ENCODE data around the gene LRP1. TPM values are rescaled to one million over a fixed set of nuclear protein-coding genes. Genes with fewer than 3 reads are reported as not detected.
A peak's percentile ranks its signal among the peaks of the same experiment; 100 is the strongest.

Gene LRP1
- total and polyA plus RNA-seq, 2 of the 13 experiments (the other 11 are each of a cell fraction or from before 2014, with no cell fraction given), result 14.7 to 30.8 TPM

GRCh38 chr12:57148469-57149244, 20.4 kb downstream of the LRP1 start (continued):
- TF ChIP-seq EHMT2 (IDR thresholded peaks at IDR 0.05; ENCODE audit: borderline replicate concordance, low read depth, low read length) (no peak), ATM (IDR thresholded peaks at IDR 0.05; ENCODE audit: borderline replicate concordance) (no peak), ZNF792 (CRISPR knock-in tag; IDR thresholded peaks at IDR 0.05) (no peak; the same call in 1 of the 2 replicates), MAFG (CRISPR knock-in tag; IDR thresholded peaks at IDR 0.05) (no peak), POLR2AphosphoS2 (IDR thresholded peaks at IDR 0.05; ENCODE audit: low read depth, low read length) (no peak), GMEB1 (CRISPR knock-in tag; IDR thresholded peaks at IDR 0.05; ENCODE audit: borderline replicate concordance) (no peak), ZNF18 (CRISPR knock-in tag; IDR thresholded peaks at IDR 0.05; ENCODE audit: insufficient replicate concordance) (no peak), MBNL3 (CRISPR knock-in tag; conservative IDR thresholded peaks at IDR 0.05) (no peak), HNF4A (CRISPR knock-in tag; IDR thresholded peaks at IDR 0.05) (peak; percentile 90), BORCS8-MEF2B (CRISPR knock-in tag; IDR thresholded peaks at IDR 0.05) (no peak; the same call in 1 of the 2 replicates), ZBTB39 (CRISPR knock-in tag; IDR thresholded peaks at IDR 0.05) (no peak), E2F5 (CRISPR knock-in tag; conservative IDR thresholded peaks at IDR 0.05) (no peak), ZNF10 (CRISPR knock-in tag; IDR thresholded peaks at IDR 0.05; ENCODE audit: borderline replicate concordance, low read depth) (no peak), GATAD2A (CRISPR knock-in tag; IDR thresholded peaks at IDR 0.05) (peak; percentile 95), GATA4 (IDR thresholded peaks at IDR 0.05; ENCODE audit: borderline replicate concordance, low read depth) (no peak), KAT8 (CRISPR knock-in tag; IDR thresholded peaks at IDR 0.05) (0 out of 2 replicates have a peak, but pooled peaks have one; percentile 45), RFX5 (IDR thresholded peaks at IDR 0.05; ENCODE audit: low read depth, low read length) (no peak), DRAP1 (CRISPR knock-in tag; IDR thresholded peaks at IDR 0.05) (no peak), ZNF674 (CRISPR knock-in tag; IDR thresholded peaks at IDR 0.05; ENCODE audit: low read depth) (no peak), ZNF572 (CRISPR knock-in tag; IDR thresholded peaks at IDR 0.05) (peak; percentile 46; the same call in 1 of the 2 replicates), SRY (CRISPR knock-in tag; IDR thresholded peaks at IDR 0.05) (no peak), ZSCAN20 (CRISPR knock-in tag; IDR thresholded peaks at IDR 0.05; ENCODE audit: borderline replicate concordance) (no peak), ZNF567 (CRISPR knock-in tag; IDR thresholded peaks at IDR 0.05; ENCODE audit: borderline replicate concordance) (no peak)

Measured in HepG2 (cell line).